Panc1 (cell line): ENCODE results near the gene APOBEC3G. TPM values are rescaled to one million over a fixed set of nuclear protein-coding genes. Genes with fewer than 3 reads are reported as not detected.

Source experiments
- ATAC-seq: fragments of 200-7000 bp; cut with Tn5 transposase; 2 replicates; pipeline ENCODE4 v1.9.1; 2020; ENCODE audit warnings: mild to moderate bottlenecking, moderate library complexity
- BruUV-seq: library from RNA; stranded (reverse); fragments of 400-500 nt; replicated peaks from 2 replicates; lab custom pipeline; 2021; lab: Mats Ljungman, UMichigan
- CTCF ChIA-PET: fragments of 300-600 bp; sonication (Branson Sonifier 250); formaldehyde crosslinking; loops from one replicate; lab custom pipeline; 2022; ENCODE audit warnings: antibody characterized with exemption; lab: Charles Lee
- POLR2A ChIA-PET: fragments of 300-600 bp; sonication (Branson Sonifier 250); formaldehyde crosslinking; loops from one replicate; lab custom pipeline; 2022; ENCODE audit warnings: antibody characterized with exemption; lab: Charles Lee
- DNase-seq: peaks from one replicate; pipeline ENCODE4 v3.0.0-alpha.2; 2010; ENCODE audit warnings: low read depth, low spot score
- H3K27ac ChIP-seq: 2 replicates; pipeline ENCODE4 v1.5.1; 2011; ENCODE audit warnings: mild to moderate bottlenecking, low read length, inconsistent platforms
- H3K27me3 ChIP-seq: fragments of 200-500 bp; sonication (Bioruptor generic); 2 replicates; pipeline ENCODE4 v1.6.0; 2014; ENCODE audit warnings: low read length, inconsistent platforms; ENCODE audit not compliant: control insufficient read depth, insufficient read depth
- H3K36me3 ChIP-seq: fragments of 200-500 bp; sonication (Bioruptor generic); 2 replicates; pipeline ENCODE4 v1.5.1; 2014; ENCODE audit warnings: inconsistent platforms, mild to moderate bottlenecking, low read length, moderate library complexity; ENCODE audit not compliant: control insufficient read depth, insufficient read depth
- H3K4me1 ChIP-seq: 2 replicates; pipeline ENCODE4 v1.5.1; 2011; ENCODE audit warnings: inconsistent platforms, mild to moderate bottlenecking, low read length, moderate library complexity; ENCODE audit not compliant: control insufficient read depth, insufficient read depth
- H3K4me3 ChIP-seq, 2 experiments: 2 replicates each; pipeline ENCODE4 v1.5.1; 2011 to 2012; ENCODE audit warnings: low read depth in 2 of 2, low read length in 2 of 2, mild to moderate bottlenecking in 2 of 2, inconsistent platforms in 1 of 2, moderate library complexity in 1 of 2
- H3K9me3 ChIP-seq: fragments of 200-500 bp; sonication (Bioruptor generic); 2 replicates; pipeline ENCODE4 v1.5.1; 2014; ENCODE audit warnings: low read depth, mild to moderate bottlenecking, inconsistent platforms, low read length, moderate library complexity; ENCODE audit not compliant: control insufficient read depth, insufficient read depth
- POLR2AphosphoS5 ChIP-seq: IDR thresholded peaks from 2 replicates; pipeline ENCODE4 v1.6.1; 2012; ENCODE audit warnings: mild to moderate bottlenecking, low read depth, low read length, moderate library complexity
- SIN3A ChIP-seq: IDR thresholded peaks from 2 replicates; pipeline ENCODE4 v1.6.1; 2012; ENCODE audit warnings: low read depth, mild to moderate bottlenecking, low read length, moderate library complexity, borderline replicate concordance; ENCODE audit not compliant: insufficient read depth
- TCF7L2 ChIP-seq: IDR thresholded peaks from 2 replicates; pipeline ENCODE4 v1.6.1; 2011; ENCODE audit warnings: mild to moderate bottlenecking, low read depth, low read length, inconsistent platforms
- in situ Hi-C: cut with HindIII; loops from 2 replicates; pipeline ENCODE4 v1.10.0; 2016; ENCODE audit warnings: low sequenced_read_pairs, low pct_unique_long_range_greater_than_20kb
- intact Hi-C: fragments of 100-400 bp; cut with micrococcal nuclease; formaldehyde crosslinking; loops from one replicate; pipeline ENCODE4 v1.10.0; 2022; ENCODE audit not compliant: unreplicated experiment
- total RNA-seq: library from RNA; stranded (reverse); gene quantifications from one replicate; pipeline ENCODE4 v1.2.1, GENCODE V29; 2021; ENCODE audit not compliant: unreplicated experiment
- TF ChIP-seq, protein P1 (sequence below), 2 experiments: IDR thresholded peaks; 2 replicates each; pipeline ENCODE4 v1.6.1; 2011 to 2012; ENCODE audit warnings: low read depth in 2 of 2, control low read depth in 1 of 2, low read length in 1 of 2, mild to moderate bottlenecking in 1 of 2, moderate library complexity in 1 of 2; ENCODE audit not compliant: insufficient read depth in 1 of 2
- TF ChIP-seq, protein P2 (sequence below): fragments of 450-650 bp; IDR thresholded peaks from 2 replicates; pipeline ENCODE4 v1.5.1; 2017; ENCODE audit warnings: mild to moderate bottlenecking

Gene APOBEC3G
- total RNA-seq, 1 experiment from 2014 or later = 4.8 TPM

DNA sequence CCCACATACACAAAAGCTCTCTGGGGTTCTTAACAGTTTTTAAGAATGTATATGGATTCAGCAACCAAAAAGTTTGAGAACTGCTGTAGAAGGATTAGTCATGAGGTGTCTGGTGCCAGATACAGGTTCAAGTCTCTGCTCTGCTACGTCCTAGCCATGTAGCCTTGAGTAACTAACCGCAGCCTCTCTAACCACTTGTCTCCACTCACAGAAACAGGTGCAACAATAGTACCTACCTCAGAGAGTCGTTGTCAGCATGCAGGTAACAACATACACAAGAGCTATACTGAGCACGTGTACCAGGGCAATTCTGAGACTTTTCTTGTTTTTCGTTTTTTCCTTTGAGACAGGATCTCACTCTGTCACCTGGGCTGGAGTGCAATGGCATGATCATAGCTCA is 48.5 kb downstream of the APOBEC3G start:
- Histone ChIP-seq H3K27ac (no peak overlapping the region), H3K27me3 (no peaks in the 10 kb centered on the region), H3K4me3 (no peak overlapping the region), H3K4me1 (no peaks in the 10 kb centered on the region), H3K9me3 (no peaks in the 10 kb centered on the region), H3K36me3 (no peaks in the 10 kb centered on the region)
- intact Hi-C loops = no loop called here
- in situ Hi-C loops = no loop called here
- TF ChIP-seq, protein P1, sequence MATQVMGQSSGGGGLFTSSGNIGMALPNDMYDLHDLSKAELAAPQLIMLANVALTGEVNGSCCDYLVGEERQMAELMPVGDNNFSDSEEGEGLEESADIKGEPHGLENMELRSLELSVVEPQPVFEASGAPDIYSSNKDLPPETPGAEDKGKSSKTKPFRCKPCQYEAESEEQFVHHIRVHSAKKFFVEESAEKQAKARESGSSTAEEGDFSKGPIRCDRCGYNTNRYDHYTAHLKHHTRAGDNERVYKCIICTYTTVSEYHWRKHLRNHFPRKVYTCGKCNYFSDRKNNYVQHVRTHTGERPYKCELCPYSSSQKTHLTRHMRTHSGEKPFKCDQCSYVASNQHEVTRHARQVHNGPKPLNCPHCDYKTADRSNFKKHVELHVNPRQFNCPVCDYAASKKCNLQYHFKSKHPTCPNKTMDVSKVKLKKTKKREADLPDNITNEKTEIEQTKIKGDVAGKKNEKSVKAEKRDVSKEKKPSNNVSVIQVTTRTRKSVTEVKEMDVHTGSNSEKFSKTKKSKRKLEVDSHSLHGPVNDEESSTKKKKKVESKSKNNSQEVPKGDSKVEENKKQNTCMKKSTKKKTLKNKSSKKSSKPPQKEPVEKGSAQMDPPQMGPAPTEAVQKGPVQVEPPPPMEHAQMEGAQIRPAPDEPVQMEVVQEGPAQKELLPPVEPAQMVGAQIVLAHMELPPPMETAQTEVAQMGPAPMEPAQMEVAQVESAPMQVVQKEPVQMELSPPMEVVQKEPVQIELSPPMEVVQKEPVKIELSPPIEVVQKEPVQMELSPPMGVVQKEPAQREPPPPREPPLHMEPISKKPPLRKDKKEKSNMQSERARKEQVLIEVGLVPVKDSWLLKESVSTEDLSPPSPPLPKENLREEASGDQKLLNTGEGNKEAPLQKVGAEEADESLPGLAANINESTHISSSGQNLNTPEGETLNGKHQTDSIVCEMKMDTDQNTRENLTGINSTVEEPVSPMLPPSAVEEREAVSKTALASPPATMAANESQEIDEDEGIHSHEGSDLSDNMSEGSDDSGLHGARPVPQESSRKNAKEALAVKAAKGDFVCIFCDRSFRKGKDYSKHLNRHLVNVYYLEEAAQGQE (IDR thresholded peaks at IDR 0.05; ENCODE audit: insufficient read depth in 1 of 2, low read depth in 2 of 2, low read length in 1 of 2) = no peak
- TF ChIP-seq, protein P2, sequence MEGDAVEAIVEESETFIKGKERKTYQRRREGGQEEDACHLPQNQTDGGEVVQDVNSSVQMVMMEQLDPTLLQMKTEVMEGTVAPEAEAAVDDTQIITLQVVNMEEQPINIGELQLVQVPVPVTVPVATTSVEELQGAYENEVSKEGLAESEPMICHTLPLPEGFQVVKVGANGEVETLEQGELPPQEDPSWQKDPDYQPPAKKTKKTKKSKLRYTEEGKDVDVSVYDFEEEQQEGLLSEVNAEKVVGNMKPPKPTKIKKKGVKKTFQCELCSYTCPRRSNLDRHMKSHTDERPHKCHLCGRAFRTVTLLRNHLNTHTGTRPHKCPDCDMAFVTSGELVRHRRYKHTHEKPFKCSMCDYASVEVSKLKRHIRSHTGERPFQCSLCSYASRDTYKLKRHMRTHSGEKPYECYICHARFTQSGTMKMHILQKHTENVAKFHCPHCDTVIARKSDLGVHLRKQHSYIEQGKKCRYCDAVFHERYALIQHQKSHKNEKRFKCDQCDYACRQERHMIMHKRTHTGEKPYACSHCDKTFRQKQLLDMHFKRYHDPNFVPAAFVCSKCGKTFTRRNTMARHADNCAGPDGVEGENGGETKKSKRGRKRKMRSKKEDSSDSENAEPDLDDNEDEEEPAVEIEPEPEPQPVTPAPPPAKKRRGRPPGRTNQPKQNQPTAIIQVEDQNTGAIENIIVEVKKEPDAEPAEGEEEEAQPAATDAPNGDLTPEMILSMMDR = no peak
- TF ChIP-seq POLR2AphosphoS5 = no peak
- TF ChIP-seq SIN3A = no peak
- TF ChIP-seq TCF7L2 = no peak
- ATAC-seq = no peak
- ChIA-PET CTCF (no interaction called here), POLR2A (interaction anchor here (0.6 kb wide), 1 partner anchor 371 kb away, joined by 4 read pairs; no protein-coding TSS in a partner anchor)
- BruUV-seq = no TSS peak
- no peak for DNase-seq

DNA sequence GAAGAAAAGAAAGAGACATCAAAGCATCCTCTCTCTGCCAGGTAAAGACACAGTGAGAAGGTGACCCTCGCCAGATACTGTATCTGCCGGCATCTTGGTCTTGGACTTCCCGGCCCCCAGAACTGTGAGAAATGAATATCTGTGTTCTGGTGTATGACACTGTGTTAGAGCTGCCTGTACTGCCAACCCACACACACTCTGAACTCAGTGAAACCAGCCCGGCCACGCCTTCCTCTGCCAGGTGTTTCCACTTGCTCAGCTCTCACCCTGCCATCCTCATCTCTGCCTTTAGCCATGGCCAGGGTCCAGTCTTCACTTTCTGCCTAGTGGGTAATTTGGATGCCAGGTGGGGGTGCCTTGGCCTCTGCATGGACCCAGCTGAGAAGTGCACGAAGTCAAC is 51.4 kb downstream of the APOBEC3G start:
- no peaks in the 10 kb centered on the region for H3K9me3 ChIP-seq
- ATAC-seq (no peak), DNase-seq (no peak)
- no peak overlapping the region for H3K27ac ChIP-seq
- intact Hi-C loops (no loop called here), in situ Hi-C loops (no loop called here)
- no TSS peak for BruUV-seq
- POLR2A ChIA-PET = no interaction called here
- H3K4me1 ChIP-seq = peaks cover 7% of the 10 kb centered on the region; the same call in 1 of the 2 replicates
- TF ChIP-seq POLR2AphosphoS5 (no peak), TCF7L2 (no peak), SIN3A (no peak)
- TF ChIP-seq, protein P2 = no peak
- TF ChIP-seq, protein P1 (IDR thresholded peaks at IDR 0.05; ENCODE audit: insufficient read depth in 1 of 2, low read depth in 2 of 2, low read length in 1 of 2) = no peak
- CTCF ChIA-PET = no interaction called here
- H3K4me3 ChIP-seq = no peak overlapping the region
- no peaks in the 10 kb centered on the region for H3K27me3 ChIP-seq
- H3K36me3 ChIP-seq = no peaks in the 10 kb centered on the region
